GM12801 (cell line): ENCODE results near the gene EHD4.

ENCODE experiments used
- TF ChIP-seq, protein P1 (sequence below): IDR thresholded peaks from one replicate; pipeline ENCODE4 v1.5.1; 2011; ENCODE audit warnings: control low read depth; ENCODE audit not compliant: insufficient read length; ENCODE audit errors: extremely low read depth

The EHD4 gene

DNA sequence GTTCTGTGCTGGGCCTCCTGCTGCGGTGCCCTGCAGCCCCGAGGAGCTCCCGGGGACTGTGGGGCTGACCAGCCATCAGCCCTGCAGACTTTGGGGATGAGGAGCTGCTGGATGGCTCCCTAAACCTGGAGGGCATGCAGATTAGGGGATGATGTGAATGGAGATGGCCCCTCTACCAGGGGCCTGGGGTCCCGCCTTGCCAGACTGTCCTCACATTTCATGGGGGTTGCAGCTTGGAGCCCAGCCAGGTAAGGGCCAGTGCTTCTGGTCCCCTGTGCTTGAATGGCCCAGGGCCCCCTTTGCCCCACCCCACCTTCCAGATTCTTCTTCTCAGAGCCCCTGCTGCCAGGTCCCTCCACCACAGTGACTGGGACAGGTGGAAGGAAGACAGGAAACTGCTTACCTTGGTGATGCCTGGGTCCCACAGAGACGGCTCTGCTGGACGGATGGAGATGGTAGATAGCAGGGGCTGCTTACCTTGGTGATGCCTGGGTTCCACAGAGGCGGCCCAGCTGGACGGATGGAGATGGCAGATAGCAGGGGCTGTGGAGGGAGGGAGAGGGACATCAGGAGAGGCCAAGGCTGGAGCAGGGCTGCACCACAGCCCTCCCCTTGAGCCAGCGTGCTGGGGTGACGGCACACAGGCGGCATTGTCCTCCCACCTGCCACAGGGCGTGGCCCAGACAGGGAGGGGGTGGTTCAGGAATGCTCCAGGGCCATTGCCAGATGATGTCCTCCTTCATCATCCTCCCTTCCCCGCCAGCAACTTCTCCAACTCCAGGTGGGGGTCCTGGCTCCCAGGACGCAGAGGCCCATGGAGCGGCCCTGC is 78.7 kb downstream of the EHD4 start, which contains the start of gene SPTBN5:
Gene SPTBN5, minus strand, starts transcription at position 632 of the 829 bp plus-strand sequence. Its CDS starts 556 bp downstream, at position 76.
- TF ChIP-seq, protein P1, sequence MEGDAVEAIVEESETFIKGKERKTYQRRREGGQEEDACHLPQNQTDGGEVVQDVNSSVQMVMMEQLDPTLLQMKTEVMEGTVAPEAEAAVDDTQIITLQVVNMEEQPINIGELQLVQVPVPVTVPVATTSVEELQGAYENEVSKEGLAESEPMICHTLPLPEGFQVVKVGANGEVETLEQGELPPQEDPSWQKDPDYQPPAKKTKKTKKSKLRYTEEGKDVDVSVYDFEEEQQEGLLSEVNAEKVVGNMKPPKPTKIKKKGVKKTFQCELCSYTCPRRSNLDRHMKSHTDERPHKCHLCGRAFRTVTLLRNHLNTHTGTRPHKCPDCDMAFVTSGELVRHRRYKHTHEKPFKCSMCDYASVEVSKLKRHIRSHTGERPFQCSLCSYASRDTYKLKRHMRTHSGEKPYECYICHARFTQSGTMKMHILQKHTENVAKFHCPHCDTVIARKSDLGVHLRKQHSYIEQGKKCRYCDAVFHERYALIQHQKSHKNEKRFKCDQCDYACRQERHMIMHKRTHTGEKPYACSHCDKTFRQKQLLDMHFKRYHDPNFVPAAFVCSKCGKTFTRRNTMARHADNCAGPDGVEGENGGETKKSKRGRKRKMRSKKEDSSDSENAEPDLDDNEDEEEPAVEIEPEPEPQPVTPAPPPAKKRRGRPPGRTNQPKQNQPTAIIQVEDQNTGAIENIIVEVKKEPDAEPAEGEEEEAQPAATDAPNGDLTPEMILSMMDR = no peak

DNA sequence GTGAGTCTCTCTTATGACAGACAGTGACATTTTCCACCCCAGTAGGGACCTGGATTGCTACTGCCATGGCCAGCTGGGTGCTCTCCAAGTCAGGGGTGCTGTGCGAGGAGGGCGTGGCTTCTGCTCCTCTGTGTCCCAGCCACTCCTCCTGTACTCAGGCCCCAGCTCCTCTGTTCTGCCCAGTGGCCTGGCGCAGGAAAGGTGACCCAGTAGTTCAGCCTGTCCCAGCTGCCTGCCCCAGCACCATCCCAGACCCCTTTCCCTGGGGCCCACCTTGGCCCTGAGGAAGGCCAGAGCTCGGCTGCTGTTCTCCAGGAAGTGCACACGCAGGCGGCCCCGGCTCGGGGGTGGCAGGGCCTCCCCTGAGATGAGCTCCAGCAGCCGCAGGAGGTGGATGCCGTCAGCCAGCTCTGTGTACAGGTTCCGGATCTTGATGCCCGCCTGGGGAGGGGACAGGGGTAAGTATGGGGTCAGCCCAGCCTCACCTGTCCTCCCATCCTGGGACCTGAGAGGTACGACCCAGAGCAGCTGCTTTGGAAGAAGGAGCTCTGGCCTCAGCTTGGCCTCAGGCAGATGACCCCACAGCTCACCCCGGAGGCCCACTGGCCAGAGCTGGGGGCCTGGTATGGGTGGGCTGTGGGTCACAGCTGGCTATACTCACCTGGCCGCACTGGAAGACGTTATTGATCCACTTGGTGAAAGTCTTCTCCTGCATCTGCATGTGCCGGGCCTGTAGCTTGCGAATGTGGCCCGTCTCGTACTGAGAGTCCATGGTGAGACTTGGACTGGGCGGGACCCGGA is 79.5 kb downstream of the EHD4 start:
- TF ChIP-seq, protein P1 = no peak

- TF ChIP-seq, protein P1 = no peak
Observed at GRCh38 chr15:41891946-41892345, 80.4 kb downstream of the EHD4 start.

DNA sequence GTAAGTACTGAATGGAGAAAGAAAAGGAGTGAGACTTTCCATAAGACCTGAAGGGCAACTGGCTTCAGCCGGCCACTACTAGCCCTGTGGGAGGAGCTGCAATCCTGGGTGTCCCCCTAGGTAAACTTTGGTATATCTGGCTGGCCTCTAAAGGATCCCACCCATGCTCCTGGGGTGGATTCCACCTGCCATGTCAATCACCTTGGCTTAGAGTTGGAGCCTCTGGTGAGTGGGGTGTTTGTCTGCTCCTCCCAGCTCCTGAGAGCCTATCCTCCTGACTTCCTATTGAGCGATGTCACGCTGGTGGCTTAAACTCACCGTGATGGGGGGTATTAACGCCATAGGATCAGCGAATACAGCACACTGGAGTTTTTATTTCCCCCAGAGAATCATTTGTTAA is 81.1 kb downstream of the EHD4 start:
- TF ChIP-seq, protein P1 = no peak

DNA sequence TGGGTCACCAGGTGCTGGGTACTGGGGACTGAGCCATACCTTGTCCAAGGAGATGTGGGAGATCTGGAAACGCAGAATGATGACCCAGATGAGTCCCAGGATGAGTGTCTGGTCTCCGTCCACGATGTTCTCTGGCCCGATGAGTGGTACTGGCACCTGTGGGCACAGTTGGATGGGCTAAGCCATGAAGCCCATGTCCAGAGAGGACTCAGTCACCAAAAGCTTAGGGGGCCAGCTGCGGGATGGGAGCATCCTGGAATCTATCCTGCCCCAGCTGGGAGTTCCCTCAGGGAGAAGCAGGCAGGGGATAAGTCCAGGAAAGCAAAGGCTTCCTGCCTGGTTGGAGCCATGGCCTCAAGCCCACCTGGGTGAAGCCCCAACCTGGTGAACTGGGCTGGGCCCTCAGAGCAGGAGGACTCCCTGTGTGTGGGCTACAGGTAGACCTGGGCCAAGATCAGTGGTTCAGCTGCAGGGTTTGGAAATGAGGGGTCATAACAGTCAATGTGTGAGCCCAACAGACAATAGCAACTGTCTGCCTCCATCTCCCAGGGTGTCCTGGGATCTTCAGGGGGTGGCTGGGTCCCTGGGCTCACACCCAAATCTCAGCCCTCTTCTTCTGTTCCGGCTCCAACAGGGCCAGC is 82.2 kb downstream of the EHD4 start:
- TF ChIP-seq, protein P1 = no peak

GRCh38 chr15:41888662-41889253 is 83.6 kb downstream of the EHD4 start:
- TF ChIP-seq, protein P1 = no peak

GRCh38 chr15:41887893-41888292 is 84.5 kb downstream of the EHD4 start:
- TF ChIP-seq, protein P1 = no peak
